Measurements from ENCODE around the gene ANO1. TPM values are rescaled to one million over a fixed set of nuclear protein-coding genes. Genes with fewer than 3 reads are reported as not detected.

Gene ANO1
- total RNA-seq, 4 donors from 2014 or later = 5.1 to 17.5 (median 14.5) TPM

- H3K9me3 ChIP-seq = no peaks in the 10 kb centered on the region
- no peak overlapping the region for H3K27ac ChIP-seq
- peaks cover 0 to 10% (median 0%) of the 10 kb centered on the region in 4 donors for H3K27me3 ChIP-seq
- DNase-seq = no peak
- intact Hi-C loops (cut with DNase I) = no loop called here
- H3K4me1 ChIP-seq = no peaks in the 10 kb centered on the region
- H3K36me3 ChIP-seq = no peaks in the 10 kb centered on the region
- WGBS, 2 donors = 45 to 59% methylated on average over 2 to 3 of the region's 3 CpGs
- TF ChIP-seq, protein P1, sequence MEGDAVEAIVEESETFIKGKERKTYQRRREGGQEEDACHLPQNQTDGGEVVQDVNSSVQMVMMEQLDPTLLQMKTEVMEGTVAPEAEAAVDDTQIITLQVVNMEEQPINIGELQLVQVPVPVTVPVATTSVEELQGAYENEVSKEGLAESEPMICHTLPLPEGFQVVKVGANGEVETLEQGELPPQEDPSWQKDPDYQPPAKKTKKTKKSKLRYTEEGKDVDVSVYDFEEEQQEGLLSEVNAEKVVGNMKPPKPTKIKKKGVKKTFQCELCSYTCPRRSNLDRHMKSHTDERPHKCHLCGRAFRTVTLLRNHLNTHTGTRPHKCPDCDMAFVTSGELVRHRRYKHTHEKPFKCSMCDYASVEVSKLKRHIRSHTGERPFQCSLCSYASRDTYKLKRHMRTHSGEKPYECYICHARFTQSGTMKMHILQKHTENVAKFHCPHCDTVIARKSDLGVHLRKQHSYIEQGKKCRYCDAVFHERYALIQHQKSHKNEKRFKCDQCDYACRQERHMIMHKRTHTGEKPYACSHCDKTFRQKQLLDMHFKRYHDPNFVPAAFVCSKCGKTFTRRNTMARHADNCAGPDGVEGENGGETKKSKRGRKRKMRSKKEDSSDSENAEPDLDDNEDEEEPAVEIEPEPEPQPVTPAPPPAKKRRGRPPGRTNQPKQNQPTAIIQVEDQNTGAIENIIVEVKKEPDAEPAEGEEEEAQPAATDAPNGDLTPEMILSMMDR (IDR thresholded peaks at IDR 0.05) = no peak
- TF ChIP-seq POLR2A (IDR thresholded peaks at IDR 0.05) = no peak
- H3K4me3 ChIP-seq = no peak overlapping the region
These were observed 142.0 kb downstream of the ANO1 start for GRCh38 chr11:70220136-70220535.

- intact Hi-C loops (cut with DNase I) = no loop called here
- H3K27ac ChIP-seq = no peak overlapping the region
- H3K9me3 ChIP-seq = no peaks in the 10 kb centered on the region
- H3K36me3 ChIP-seq = no peaks in the 10 kb centered on the region
- 88 to 89% methylated on average over 1 of the region's 1 CpG for WGBS, 2 donors
- H3K27me3 ChIP-seq = peaks cover 0 to 10% (median 0%) of the 10 kb centered on the region in 4 donors
- no peak for DNase-seq
- no peak overlapping the region for H3K4me3 ChIP-seq
- H3K4me1 ChIP-seq = no peaks in the 10 kb centered on the region
- no peak for TF ChIP-seq POLR2A (IDR thresholded peaks at IDR 0.05)
- TF ChIP-seq, protein P1 (IDR thresholded peaks at IDR 0.05) = no peak
These were observed 142.8 kb downstream of the ANO1 start for GRCh38 chr11:70220920-70221319.

DNA sequence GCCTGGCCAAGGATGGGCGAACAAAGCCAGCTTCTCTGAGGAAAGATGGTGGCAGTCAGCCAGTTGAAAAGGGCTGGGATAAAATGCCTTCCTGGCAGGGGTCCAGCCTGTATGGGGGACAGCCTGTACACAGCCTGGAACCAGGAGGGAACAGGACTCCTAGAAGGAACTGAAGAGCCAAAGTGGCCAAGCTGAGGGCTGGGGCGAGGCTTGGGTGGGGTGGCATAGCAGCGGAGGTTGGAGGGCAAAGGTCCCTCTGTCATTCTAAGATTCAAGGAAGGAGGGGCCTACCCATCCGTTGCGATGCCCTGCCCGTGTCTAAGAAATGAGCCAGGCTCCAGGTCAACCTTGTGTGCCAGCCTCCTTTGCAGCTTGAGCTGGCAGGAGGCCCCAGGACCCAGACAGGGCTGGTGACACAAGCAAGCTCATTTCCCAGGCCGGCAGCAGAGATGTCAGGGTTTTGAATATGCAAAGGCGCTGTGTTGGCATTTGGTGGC, 147.6 kb downstream of the ANO1 start:
- Histone ChIP-seq H3K27ac (no peak overlapping the region), H3K4me1 (no peaks in the 10 kb centered on the region), H3K36me3 (no peaks in the 10 kb centered on the region), H3K4me3 (no peak overlapping the region), H3K9me3 (no peaks in the 10 kb centered on the region), H3K27me3 (no peaks in the 10 kb centered on the region)
- TF ChIP-seq POLR2A (IDR thresholded peaks at IDR 0.05) = no peak
- no peak for DNase-seq
- WGBS, 2 donors = 55 to 60% methylated on average over 7 to 8 of the region's 8 CpGs
- intact Hi-C loops (cut with DNase I) = no loop called here

DNA sequence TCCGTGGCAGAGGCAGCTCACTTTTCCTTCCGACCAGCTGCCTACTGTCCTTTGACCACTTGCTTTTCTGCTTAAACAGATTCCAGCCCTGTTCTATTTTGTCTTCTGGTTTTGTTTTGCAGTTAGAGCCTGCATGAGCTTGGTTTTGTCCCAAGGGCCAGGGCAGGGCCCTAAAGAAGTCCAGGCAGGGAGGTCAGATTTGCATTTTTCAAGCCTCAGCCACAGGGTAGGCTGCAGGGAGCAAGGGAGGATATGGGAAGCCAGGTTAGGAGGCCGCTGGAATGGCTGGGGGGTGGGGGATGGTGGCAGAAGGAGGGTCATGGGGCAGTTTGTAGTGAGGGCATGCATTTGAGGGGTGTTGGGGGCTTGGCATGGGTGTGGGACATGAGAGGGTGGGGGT, 148.1 kb downstream of the ANO1 start:
- Histone ChIP-seq H3K4me3 (no peak overlapping the region), H3K36me3 (no peaks in the 10 kb centered on the region), H3K27ac (no peak overlapping the region), H3K4me1 (no peaks in the 10 kb centered on the region), H3K9me3 (no peaks in the 10 kb centered on the region), H3K27me3 (no peaks in the 10 kb centered on the region)
- intact Hi-C loops (cut with DNase I) = no loop called here
- TF ChIP-seq, protein P1 (IDR thresholded peaks at IDR 0.05) = no peak
- DNase-seq = no peak
- WGBS, 2 donors = 70 to 90% methylated on average over 2 to 3 of the region's 3 CpGs

- DNase-seq = no peak
- H3K36me3 ChIP-seq = no peaks in the 10 kb centered on the region
- WGBS, 2 donors = 51% methylated on average over 6 of the region's 9 CpGs; no CpG with 5 or more reads in 1 of the 2 donors
- TF ChIP-seq POLR2A (IDR thresholded peaks at IDR 0.05) = no peak
- TF ChIP-seq, protein P1 (IDR thresholded peaks at IDR 0.05) = no peak
- H3K4me3 ChIP-seq = no peak overlapping the region
- H3K9me3 ChIP-seq = no peaks in the 10 kb centered on the region
- intact Hi-C loops (cut with DNase I) = no loop called here
- H3K4me1 ChIP-seq = no peaks in the 10 kb centered on the region
- no peak overlapping the region for H3K27ac ChIP-seq
- no peaks in the 10 kb centered on the region for H3K27me3 ChIP-seq
These were observed 148.8 kb downstream of the ANO1 start for GRCh38 chr11:70226967-70227366.

GRCh38 chr11:70229737-70230136, 151.6 kb downstream of the ANO1 start:
- no peak for TF ChIP-seq POLR2A (IDR thresholded peaks at IDR 0.05)
- TF ChIP-seq, protein P1 (IDR thresholded peaks at IDR 0.05) = no peak
- Histone ChIP-seq H3K36me3 (no peaks in the 10 kb centered on the region), H3K27me3 (no peaks in the 10 kb centered on the region), H3K4me1 (no peaks in the 10 kb centered on the region), H3K9me3 (no peaks in the 10 kb centered on the region), H3K4me3 (no peak overlapping the region), H3K27ac (no peak overlapping the region)
- intact Hi-C loops (cut with DNase I) = no loop called here
- 82 to 88% methylated on average over 7 to 9 of the region's 10 CpGs for WGBS, 2 donors
- no peak for DNase-seq
